Esophagus squamous epithelium (tissue), 4 donors: Measurements from ENCODE around the gene CARF.
"Not testable (repeated sequence)": the region's sequence is repeated elsewhere in the genome, so short reads cannot be mapped to it uniquely, and the experiment has no call there.

ENCODE experiments used
- POLR2A ChIP-seq, 4 donors: fragments of 450-650 bp; IDR thresholded peaks; one replicate each; pipeline ENCODE4 v1.6.1; 2017; ENCODE audit warnings: antibody characterized with exemption in 4 of 4, mild to moderate bottlenecking in 4 of 4, moderate library complexity in 3 of 4
- TF ChIP-seq, protein P1 (sequence below), 6 experiments: fragments of 450-650 bp in 4 of 6; fragments of 200-600 bp in 2 of 6; sonication (generic) in 2 of 6; IDR thresholded peaks; one replicate each; pipeline ENCODE4 v1.5.1; 2016 to 2019; ENCODE audit warnings: antibody characterized with exemption in 6 of 6, mild to moderate bottlenecking in 4 of 6, moderate library complexity in 4 of 6

DNA sequence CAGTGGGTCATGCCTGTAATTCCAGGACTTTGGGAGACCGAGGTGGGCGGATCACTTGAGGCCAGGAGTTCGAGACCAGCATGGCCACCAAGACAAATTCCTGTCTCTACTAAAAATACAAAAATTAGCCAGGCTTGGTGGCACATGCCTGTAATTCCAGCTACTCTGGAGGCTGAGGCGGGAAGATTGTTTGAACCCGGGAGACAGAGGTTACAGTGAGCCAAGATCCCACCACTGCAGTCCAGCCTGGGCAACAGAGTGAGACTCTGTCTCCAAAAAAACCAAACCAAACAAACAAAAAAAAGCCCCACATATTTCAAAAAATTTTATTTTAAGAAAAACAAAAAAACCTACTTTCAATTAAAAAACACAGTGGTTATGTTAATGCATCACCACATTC lies 1.8 kb upstream of the CARF start:
- TF ChIP-seq, protein P1, sequence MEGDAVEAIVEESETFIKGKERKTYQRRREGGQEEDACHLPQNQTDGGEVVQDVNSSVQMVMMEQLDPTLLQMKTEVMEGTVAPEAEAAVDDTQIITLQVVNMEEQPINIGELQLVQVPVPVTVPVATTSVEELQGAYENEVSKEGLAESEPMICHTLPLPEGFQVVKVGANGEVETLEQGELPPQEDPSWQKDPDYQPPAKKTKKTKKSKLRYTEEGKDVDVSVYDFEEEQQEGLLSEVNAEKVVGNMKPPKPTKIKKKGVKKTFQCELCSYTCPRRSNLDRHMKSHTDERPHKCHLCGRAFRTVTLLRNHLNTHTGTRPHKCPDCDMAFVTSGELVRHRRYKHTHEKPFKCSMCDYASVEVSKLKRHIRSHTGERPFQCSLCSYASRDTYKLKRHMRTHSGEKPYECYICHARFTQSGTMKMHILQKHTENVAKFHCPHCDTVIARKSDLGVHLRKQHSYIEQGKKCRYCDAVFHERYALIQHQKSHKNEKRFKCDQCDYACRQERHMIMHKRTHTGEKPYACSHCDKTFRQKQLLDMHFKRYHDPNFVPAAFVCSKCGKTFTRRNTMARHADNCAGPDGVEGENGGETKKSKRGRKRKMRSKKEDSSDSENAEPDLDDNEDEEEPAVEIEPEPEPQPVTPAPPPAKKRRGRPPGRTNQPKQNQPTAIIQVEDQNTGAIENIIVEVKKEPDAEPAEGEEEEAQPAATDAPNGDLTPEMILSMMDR (IDR thresholded peaks at IDR 0.05): not testable (repeated sequence)
- not testable (repeated sequence) for TF ChIP-seq POLR2A (IDR thresholded peaks at IDR 0.05)
